ENCODE measurements around the gene AFAP1. TPM values are rescaled to one million over a fixed set of nuclear protein-coding genes. Genes with fewer than 3 reads are reported as not detected.

AFAP1 gene
- polyA plus RNA-seq, 3 donors = 22.6 to 32.7 (median 25.7) TPM

GRCh38 chr4:7903791-7904516, 35.7 kb downstream of the AFAP1 start:
- DNase-seq (ENCODE audit: extremely low read depth in 1 of 11, low read depth in 9 of 11, low spot score in 4 of 11) = no peak

GRCh38 chr4:7902826-7903225, 36.8 kb downstream of the AFAP1 start:
- DNase-seq (ENCODE audit: extremely low read depth in 1 of 11, low read depth in 9 of 11, low spot score in 4 of 11) = no peak

GRCh38 chr4:7902101-7902553, 37.5 kb downstream of the AFAP1 start:
- no peak for DNase-seq (ENCODE audit: extremely low read depth in 1 of 11, low read depth in 9 of 11, low spot score in 4 of 11)

- DNase-seq (ENCODE audit: extremely low read depth in 1 of 11, low read depth in 9 of 11, low spot score in 4 of 11) = no peak
Observed at GRCh38 chr4:7901311-7901885, 38.3 kb downstream of the AFAP1 start.

GRCh38 chr4:7900334-7900909, 39.2 kb downstream of the AFAP1 start:
- no peak for DNase-seq (ENCODE audit: extremely low read depth in 1 of 11, low read depth in 9 of 11, low spot score in 4 of 11)

GRCh38 chr4:7899184-7899869, 40.3 kb downstream of the AFAP1 start:
- no peak for DNase-seq (ENCODE audit: extremely low read depth in 1 of 11, low read depth in 9 of 11, low spot score in 4 of 11)

- DNase-seq (ENCODE audit: extremely low read depth in 1 of 11, low read depth in 9 of 11, low spot score in 4 of 11) = no peak
Observed at GRCh38 chr4:7898385-7898784, 41.3 kb downstream of the AFAP1 start.

GRCh38 chr4:7897811-7898210, 41.9 kb downstream of the AFAP1 start:
- DNase-seq (ENCODE audit: extremely low read depth in 1 of 11, low read depth in 9 of 11, low spot score in 4 of 11) = no peak

GRCh38 chr4:7894677-7895181, 44.9 kb downstream of the AFAP1 start:
- no peak for DNase-seq (ENCODE audit: extremely low read depth in 1 of 11, low read depth in 9 of 11, low spot score in 4 of 11)

GRCh38 chr4:7894098-7894676, 45.5 kb downstream of the AFAP1 start:
- DNase-seq (ENCODE audit: extremely low read depth in 1 of 11, low read depth in 9 of 11, low spot score in 4 of 11) = no peak

GRCh38 chr4:7893539-7893938, 46.1 kb downstream of the AFAP1 start:
- DNase-seq (ENCODE audit: extremely low read depth in 1 of 11, low read depth in 9 of 11, low spot score in 4 of 11) = no peak

- peak in 8 of 11 donors; percentile 54 to 78 (median 61) for DNase-seq (ENCODE audit: extremely low read depth in 1 of 11, low read depth in 9 of 11, low spot score in 4 of 11)
Observed at GRCh38 chr4:7892212-7893019, 47.2 kb downstream of the AFAP1 start.

- no peak for DNase-seq (ENCODE audit: extremely low read depth in 1 of 11, low read depth in 9 of 11, low spot score in 4 of 11)
Observed at GRCh38 chr4:7890635-7891393, 48.8 kb downstream of the AFAP1 start.

- DNase-seq (ENCODE audit: extremely low read depth in 1 of 11, low read depth in 9 of 11, low spot score in 4 of 11) = no peak
Observed at GRCh38 chr4:7887436-7887835, 52.2 kb downstream of the AFAP1 start.

- no peak for DNase-seq (ENCODE audit: extremely low read depth in 1 of 11, low read depth in 9 of 11, low spot score in 4 of 11)
Observed at GRCh38 chr4:7886007-7886973, 53.4 kb downstream of the AFAP1 start.

- no peak for DNase-seq (ENCODE audit: extremely low read depth in 1 of 11, low read depth in 9 of 11, low spot score in 4 of 11)
Observed at GRCh38 chr4:7885216-7886006, 54.2 kb downstream of the AFAP1 start.

Measured in renal cortex interstitium (tissue), 11 donors.